Kidney epithelial cell (primary cell): ENCODE measurements around the gene MFAP4. TPM values are rescaled to one million over a fixed set of nuclear protein-coding genes. Genes with fewer than 3 reads are reported as not detected.

Experiments used
- DNase-seq: peaks from one replicate; pipeline ENCODE4 v3.0.0-alpha.2; 2010; ENCODE audit warnings: low read depth
- H3K27me3 ChIP-seq: 2 replicates; pipeline ENCODE4 v1.6.0; 2011; ENCODE audit warnings: low read length; ENCODE audit not compliant: control insufficient read depth, insufficient read depth
- H3K36me3 ChIP-seq: 2 replicates; pipeline ENCODE4 v1.5.1; 2011; ENCODE audit warnings: low read length; ENCODE audit not compliant: control insufficient read depth, insufficient read depth
- H3K4me3 ChIP-seq: 2 replicates; pipeline ENCODE4 v1.5.1; 2011; ENCODE audit warnings: low read depth, mild to moderate bottlenecking, control low read depth, low read length
- total RNA-seq: library from RNA; depleted of rRNA; stranded (reverse); fragments of >200 nt; gene quantifications from 2 replicates; pipeline ENCODE4 v1.2.3, GENCODE V29; 2015
- TF ChIP-seq, protein P1 (sequence below): IDR thresholded peaks from 2 replicates; pipeline ENCODE4 v1.5.1; 2011; ENCODE audit warnings: mild to moderate bottlenecking, moderate library complexity, low read length, control low read depth, inconsistent platforms; ENCODE audit not compliant: insufficient read depth, poor library complexity, severe bottlenecking

Gene MFAP4
- total RNA-seq, 1 donor from 2014 or later: 1.3 TPM

DNA sequence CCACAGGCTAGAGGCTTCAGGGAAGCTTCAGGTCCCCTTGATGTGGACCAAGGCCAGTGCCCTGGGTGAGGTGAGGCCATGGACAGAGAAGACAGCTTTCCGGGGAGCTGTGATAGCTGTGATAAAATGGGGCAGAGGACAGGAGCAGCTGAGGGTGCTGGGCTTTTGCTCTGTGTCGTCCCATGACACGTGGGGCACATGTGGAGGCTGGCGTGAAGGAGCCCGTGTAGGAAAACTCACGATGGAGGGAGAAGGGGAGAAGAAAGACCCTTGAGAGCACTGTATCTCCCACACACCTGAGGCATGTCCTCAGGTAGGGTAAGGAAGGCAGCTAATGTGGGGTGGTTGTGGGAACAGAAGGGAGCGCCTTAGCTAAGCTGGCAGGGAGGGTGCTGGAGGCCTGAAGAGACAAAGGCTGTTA lies 45.8 kb downstream of the MFAP4 start:
- no peaks in the 10 kb centered on the region for H3K36me3 ChIP-seq
- DNase-seq: no peak
- H3K27me3 ChIP-seq: no peaks in the 10 kb centered on the region
- TF ChIP-seq, protein P1, sequence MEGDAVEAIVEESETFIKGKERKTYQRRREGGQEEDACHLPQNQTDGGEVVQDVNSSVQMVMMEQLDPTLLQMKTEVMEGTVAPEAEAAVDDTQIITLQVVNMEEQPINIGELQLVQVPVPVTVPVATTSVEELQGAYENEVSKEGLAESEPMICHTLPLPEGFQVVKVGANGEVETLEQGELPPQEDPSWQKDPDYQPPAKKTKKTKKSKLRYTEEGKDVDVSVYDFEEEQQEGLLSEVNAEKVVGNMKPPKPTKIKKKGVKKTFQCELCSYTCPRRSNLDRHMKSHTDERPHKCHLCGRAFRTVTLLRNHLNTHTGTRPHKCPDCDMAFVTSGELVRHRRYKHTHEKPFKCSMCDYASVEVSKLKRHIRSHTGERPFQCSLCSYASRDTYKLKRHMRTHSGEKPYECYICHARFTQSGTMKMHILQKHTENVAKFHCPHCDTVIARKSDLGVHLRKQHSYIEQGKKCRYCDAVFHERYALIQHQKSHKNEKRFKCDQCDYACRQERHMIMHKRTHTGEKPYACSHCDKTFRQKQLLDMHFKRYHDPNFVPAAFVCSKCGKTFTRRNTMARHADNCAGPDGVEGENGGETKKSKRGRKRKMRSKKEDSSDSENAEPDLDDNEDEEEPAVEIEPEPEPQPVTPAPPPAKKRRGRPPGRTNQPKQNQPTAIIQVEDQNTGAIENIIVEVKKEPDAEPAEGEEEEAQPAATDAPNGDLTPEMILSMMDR: no peak
- H3K4me3 ChIP-seq: no peak overlapping the region

DNA sequence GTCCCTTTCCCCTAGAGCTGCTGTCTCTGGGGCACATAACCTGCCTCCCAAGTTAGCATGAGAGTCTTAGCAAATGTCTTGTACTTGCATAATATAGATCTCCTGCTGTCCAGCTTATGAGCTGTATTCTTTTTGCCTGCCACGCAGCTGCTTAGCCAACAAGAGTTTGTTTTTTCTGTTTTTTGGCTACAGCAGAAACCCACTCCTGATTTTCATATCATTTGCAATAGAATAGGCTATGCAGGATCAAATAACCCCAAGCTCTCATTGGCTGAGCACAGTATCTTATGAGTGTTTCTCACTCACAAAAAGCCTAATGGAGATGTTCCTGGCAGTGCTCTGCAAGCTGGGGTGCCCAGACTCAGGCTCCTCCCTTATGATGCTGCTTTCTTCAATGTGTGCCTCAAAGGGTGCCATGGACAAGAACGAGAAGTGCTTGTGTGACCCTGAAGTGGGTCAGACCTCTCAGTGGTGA lies 47.6 kb downstream of the MFAP4 start:
- H3K4me3 ChIP-seq: no peak overlapping the region
- H3K36me3 ChIP-seq: no peaks in the 10 kb centered on the region
- TF ChIP-seq, protein P1: no peak
- DNase-seq: no peak
- no peaks in the 10 kb centered on the region for H3K27me3 ChIP-seq

DNA sequence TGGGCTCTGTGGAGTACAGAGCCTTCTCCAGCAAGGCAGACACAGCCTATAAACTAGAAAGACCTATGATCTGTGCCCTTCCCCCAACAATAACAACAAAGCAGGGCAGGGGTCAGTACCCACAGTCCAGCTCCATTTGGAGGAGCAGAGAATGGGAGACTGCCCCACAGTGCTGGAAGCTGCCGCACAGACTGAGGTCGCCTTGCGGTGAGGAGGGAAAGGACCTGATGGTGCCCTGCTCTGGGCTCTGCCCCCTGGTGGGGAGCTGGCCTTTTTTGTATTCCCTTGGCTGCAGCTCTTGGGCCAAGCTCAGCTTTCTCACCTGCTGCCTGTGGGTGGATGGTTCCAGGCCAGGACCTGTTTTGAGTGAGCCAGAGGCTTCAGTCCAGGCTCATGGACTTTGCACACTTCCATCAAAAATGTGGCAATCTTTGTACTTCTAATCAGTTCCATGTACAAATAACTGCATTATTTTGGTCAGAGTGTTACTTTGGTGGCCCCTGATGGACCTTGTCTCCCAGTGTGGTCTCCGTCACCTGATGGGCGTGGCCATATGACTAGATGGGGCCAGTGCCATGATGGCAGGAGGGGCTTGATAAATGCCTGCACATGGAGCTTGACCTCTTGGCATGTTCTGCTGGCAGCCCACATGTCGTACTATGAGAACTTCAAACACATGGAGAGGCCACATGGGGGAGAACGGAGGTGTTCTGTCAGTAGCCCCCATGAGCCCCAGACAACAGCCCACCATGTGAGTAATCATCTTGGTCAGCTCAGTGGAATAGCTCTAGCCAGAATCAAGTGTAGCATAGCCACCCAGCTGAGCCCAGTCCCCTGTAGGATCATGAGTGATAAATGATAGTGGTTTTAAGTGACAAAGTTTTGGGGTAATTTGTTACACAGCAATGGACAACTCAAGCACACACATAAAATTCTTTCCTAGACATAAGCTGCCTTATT lies 48.7 kb downstream of the MFAP4 start:
- TF ChIP-seq, protein P1: peak; percentile 78
- DNase-seq: no peak
- Histone ChIP-seq H3K27me3 (no peaks in the 10 kb centered on the region), H3K36me3 (no peaks in the 10 kb centered on the region), H3K4me3 (no peak overlapping the region)

DNA sequence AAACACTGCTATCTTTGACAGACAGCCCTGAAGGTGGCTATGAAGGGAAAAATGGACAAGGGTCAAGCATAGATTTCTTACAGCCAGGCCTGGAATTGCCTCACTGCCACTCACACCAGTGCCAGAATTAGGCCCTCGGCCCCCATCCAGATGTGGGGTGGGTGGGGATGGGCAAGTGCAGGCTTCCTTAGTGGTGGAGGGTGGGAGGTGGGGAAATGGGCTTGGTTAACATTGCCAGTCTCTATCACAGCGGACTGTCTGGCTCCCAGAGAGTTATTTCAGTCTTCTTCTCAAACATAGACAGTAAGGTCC lies 49.3 kb downstream of the MFAP4 start:
- H3K36me3 ChIP-seq: no peaks in the 10 kb centered on the region
- DNase-seq: no peak
- TF ChIP-seq, protein P1: no peak
- no peaks in the 10 kb centered on the region for H3K27me3 ChIP-seq
- no peak overlapping the region for H3K4me3 ChIP-seq

DNA sequence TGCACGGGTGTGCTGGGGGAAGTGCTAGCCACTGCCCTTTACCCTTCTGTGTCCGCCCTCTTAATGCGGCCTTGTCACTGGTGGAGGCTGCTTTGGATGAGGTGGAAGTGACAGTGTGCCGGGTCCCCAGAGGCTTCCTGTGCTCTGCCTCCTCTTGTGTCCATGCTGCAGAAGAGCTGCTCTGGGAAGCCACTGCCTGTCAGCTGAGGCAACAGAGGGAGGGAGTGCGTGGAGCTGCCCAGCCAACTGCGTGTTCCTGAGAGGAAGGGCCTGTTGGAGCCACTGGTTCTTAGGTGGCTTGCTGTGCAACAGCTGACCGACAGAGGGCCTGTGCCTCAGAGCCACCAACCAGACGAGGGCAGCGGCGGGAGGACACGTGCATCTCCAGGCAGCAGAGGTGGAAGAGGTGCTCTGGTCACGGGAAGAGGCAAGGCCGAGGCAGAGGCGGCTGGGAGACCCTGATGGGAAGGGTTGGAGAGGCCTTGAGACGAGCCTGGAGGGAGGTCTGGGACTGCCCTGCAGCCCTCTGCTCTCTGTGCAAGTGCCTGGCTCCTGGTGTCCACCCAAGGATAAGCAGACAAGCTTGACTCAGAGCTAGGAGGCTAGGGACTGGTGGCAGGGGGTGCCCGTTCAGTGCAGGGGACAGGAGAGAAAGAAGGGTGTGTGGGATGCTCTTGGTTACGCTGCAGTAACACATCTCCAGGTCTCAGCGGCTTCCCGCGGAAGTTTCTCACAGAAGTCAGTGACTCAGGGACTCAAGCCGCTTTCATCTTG lies 49.9 kb downstream of the MFAP4 start:
- no peaks in the 10 kb centered on the region for H3K27me3 ChIP-seq
- no peaks in the 10 kb centered on the region for H3K36me3 ChIP-seq
- DNase-seq: no peak
- H3K4me3 ChIP-seq: no peak overlapping the region
- TF ChIP-seq, protein P1: no peak
